GM20000 (cell line): ENCODE results near the gene MTHFD1L.

Experiments
- DNase-seq: peaks from one replicate; pipeline ENCODE4 v3.0.0; 2012; ENCODE audit warnings: low spot score
- TF ChIP-seq, protein P1 (sequence below): IDR thresholded peaks from 2 replicates; pipeline ENCODE4 v1.5.1; 2012; ENCODE audit warnings: mild to moderate bottlenecking, control low read depth; ENCODE audit errors: extremely low read depth, missing control alignments

Gene MTHFD1L

DNA sequence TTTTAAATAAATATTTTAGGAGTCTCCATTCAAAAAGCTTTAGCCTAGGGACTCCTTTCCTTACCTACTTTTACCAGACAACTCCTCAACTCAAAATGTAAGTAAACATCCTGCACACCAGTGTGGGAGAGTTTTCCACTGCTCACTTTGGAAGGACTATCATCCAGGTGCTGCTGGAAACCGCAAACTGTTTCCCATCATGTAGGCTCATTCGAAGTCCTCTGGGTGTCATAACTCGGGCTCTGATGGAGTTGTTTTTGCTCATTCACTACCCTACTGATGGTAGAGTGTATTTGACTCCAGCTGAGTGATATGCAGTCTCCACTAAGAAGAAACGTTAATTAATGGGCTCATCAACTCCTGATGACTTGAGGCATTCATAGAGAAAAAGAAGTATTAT, 237.8 kb downstream of the MTHFD1L start:
- TF ChIP-seq, protein P1, sequence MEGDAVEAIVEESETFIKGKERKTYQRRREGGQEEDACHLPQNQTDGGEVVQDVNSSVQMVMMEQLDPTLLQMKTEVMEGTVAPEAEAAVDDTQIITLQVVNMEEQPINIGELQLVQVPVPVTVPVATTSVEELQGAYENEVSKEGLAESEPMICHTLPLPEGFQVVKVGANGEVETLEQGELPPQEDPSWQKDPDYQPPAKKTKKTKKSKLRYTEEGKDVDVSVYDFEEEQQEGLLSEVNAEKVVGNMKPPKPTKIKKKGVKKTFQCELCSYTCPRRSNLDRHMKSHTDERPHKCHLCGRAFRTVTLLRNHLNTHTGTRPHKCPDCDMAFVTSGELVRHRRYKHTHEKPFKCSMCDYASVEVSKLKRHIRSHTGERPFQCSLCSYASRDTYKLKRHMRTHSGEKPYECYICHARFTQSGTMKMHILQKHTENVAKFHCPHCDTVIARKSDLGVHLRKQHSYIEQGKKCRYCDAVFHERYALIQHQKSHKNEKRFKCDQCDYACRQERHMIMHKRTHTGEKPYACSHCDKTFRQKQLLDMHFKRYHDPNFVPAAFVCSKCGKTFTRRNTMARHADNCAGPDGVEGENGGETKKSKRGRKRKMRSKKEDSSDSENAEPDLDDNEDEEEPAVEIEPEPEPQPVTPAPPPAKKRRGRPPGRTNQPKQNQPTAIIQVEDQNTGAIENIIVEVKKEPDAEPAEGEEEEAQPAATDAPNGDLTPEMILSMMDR = no peak
- DNase-seq = no peak

DNA sequence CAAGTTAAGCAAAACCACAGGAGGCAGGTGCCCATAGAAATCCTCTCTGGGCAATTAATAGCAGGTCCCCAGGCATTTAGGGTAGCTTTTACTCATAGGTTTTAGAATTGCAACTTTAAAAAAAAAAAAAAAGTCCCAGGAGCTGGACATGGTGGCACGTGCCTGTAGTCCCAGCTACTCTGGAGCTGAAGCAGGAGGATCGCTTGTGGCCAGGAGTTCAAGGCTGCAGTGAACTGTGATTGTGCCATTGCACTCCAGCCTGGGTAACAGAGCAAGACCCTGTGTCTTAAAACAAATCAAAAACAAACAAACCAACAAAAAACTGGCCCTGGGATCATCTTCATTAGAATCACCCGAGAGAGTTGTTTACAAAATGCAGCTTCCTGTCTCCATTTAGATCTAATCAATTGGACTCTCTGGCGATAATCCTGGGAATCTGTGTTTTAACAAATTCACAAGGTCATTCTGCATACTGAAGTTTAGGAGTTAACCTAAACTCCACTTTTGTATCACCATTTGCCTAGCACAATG, 242.5 kb downstream of the MTHFD1L start:
- TF ChIP-seq, protein P1 = no peak

DNA sequence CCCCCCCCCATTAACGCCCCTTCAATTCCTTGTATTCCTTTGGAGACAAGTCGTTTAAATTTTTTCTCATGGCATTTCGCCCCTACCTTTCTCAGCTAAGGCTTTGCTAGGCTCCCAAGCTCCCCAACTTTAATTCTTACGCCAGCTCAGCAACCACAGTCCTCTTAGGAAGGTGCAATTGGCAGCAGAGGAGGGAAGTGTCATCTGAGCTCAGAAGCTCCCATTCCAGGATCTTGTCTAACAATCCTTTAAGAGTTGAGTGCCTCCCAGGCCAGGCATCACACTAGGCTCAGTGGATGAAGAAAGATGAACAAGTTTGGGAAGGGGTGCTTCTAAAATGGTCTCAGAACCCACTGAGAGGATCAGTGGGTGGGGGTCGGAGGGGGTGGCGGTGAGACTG, 243.0 kb downstream of the MTHFD1L start:
- no peak for DNase-seq
- TF ChIP-seq, protein P1 = no peak

More for the DNA sequence above, 242.5 kb downstream of the MTHFD1L start:
- DNase-seq = no peak

DNA sequence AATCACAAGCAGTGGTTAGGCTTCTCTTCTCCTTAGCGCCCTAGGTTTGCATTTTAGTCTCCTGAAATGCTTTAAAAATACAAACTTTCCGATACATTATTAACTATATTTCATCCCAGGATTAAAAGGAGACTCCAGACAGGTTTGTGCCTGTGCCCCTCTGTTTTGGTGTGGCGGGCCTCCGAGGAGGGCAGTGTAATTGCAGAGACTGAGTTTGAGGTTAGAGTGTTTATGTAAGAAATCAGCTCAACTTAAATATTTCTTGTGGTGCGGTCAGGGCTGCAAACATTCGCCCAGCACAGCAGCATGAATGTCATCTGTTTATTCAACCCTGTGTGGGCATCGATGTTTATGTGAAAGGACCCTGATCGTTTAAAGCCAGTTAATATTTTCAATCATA, 243.9 kb downstream of the MTHFD1L start:
- DNase-seq = no peak
- TF ChIP-seq, protein P1 = no peak

DNA sequence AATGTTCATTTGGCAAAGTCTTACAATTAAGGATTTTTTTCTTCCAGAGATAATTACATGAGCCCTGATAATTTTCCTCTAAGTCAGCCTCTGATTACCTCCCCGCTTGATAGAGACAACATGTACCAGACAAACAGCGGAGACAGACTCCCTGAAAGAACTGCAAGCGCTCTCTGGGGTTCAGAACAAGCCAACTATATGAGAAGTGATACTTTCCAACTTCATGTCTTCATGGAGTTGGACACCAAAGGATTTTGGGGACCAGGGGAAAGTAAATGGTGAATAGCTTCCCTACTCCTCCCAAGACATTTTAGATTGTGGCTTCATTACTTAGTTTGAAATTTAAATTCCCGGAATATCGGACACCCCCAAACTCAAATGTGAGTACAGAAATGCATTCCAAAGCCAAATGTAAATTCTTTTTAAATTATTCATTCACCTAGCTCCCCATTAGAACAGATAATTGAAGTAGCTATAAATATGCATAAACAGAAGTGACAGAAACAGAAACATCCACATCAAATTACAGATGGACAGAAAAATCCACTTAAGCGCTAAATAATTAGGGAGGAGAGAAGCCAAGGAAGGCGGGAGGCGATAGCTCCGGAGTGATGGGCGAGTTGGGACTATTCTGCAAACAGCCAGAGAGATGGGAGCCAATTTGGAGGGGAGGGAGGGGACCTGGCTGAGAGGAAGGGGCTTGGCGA, 244.5 kb downstream of the MTHFD1L start:
- no peak for DNase-seq
- TF ChIP-seq, protein P1 = no peak

DNA sequence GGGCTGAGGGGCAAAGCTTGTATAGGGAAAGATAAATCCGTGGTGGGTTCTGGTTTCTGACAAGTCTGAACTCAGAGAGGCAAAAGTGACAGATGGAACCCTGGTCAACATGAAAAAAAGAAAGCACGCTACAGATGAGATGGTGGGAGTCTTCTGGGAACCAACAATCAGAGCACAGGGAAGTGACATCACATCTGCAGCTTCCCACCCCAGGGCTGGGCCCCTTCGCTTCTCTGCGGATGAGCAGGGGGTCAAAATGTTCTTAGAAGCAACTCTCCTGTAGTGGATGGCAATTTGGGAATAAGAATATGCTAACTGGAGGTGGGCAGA, 245.0 kb downstream of the MTHFD1L start:
- TF ChIP-seq, protein P1 = no peak
- DNase-seq = no peak

DNA sequence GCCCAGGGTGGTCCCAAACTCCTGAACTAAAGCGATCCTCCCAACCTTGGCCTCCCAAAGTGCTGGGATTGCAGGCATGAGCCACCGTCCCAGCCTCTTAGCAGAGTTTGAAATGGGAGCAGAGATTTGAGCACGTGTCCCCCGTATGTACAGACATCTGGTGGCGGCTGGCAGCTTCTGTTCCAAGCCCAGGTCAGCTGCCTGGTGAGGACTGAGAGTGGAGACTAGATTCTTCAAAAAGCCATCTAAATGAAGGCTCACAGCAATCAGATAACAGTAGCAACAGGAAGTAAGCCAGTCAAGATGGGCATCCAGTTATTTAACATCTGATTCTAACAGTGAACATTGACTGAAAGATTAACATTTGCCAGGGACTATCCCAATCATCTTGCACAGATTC, 246.2 kb downstream of the MTHFD1L start:
- no peak for DNase-seq
- TF ChIP-seq, protein P1 = no peak
